HG02642 (cell line): ENCODE data around the gene DLK1.

Source experiments
- ATAC-seq: cut with Tn5 transposase; IDR thresholded peaks from one replicate; pipeline ENCODE4 v1.9.1; 2021; ENCODE audit warnings: mild to moderate bottlenecking; ENCODE audit not compliant: unreplicated experiment, poor library complexity

Gene DLK1

GRCh38 chr14:100785626-100786025 lies 58.9 kb downstream of the DLK1 start:
- no peak for ATAC-seq

- no peak for ATAC-seq
Observed at GRCh38 chr14:100786131-100786530, 59.4 kb downstream of the DLK1 start.

GRCh38 chr14:100786576-100787219 lies 60.0 kb downstream of the DLK1 start:
- no peak for ATAC-seq

GRCh38 chr14:100787659-100788058 lies 61.0 kb downstream of the DLK1 start:
- ATAC-seq, result no peak
